Hematopoietic multipotent progenitor cell treated with erythropoietin and hydrocortisone succinate and interleukin-3 and kit ligand, for 4 days (in vitro differentiated cells): ENCODE measurements around the gene CD248.
A peak's percentile ranks its signal among the peaks of the same experiment; 100 is the strongest.
"Not testable (repeated sequence)": the region's sequence is repeated elsewhere in the genome, so short reads cannot be mapped to it uniquely, and the experiment has no call there.

Experiments
- DNase-seq: peaks from one replicate; pipeline ENCODE4 v3.0.0-alpha.2; 2015

Gene CD248

GRCh38 chr11:66328031-66328301 lies 11.1 kb upstream of the CD248 start:
- no peak for DNase-seq

- DNase-seq, result no peak
Measured at GRCh38 chr11:66327171-66328030, 10.6 kb upstream of the CD248 start.

GRCh38 chr11:66326261-66327111 lies 9.6 kb upstream of the CD248 start:
- no peak for DNase-seq

- peak; percentile 45 for DNase-seq
Measured at GRCh38 chr11:66325263-66325671, 8.4 kb upstream of the CD248 start.

GRCh38 chr11:66324664-66325063 lies 7.8 kb upstream of the CD248 start:
- no peak for DNase-seq

- DNase-seq, result no peak
Measured at GRCh38 chr11:66323684-66324083, 6.8 kb upstream of the CD248 start.

- no peak for DNase-seq
Measured at GRCh38 chr11:66322732-66323427, 6.0 kb upstream of the CD248 start.

- no peak for DNase-seq
Measured at GRCh38 chr11:66321606-66322005, 4.8 kb upstream of the CD248 start.

- DNase-seq, result not testable (repeated sequence)
Measured at GRCh38 chr11:66320748-66321147, 3.9 kb upstream of the CD248 start.

GRCh38 chr11:66320289-66320688 lies 3.4 kb upstream of the CD248 start:
- not testable (repeated sequence) for DNase-seq

- no peak for DNase-seq
Measured at GRCh38 chr11:66318600-66318970, 1.7 kb upstream of the CD248 start.

GRCh38 chr11:66317723-66318599 lies 1.1 kb upstream of the CD248 start:
- peak; percentile 79 for DNase-seq

GRCh38 chr11:66317322-66317722 lies 478 bp upstream of the CD248 start:
- peak; percentile 30 for DNase-seq

- DNase-seq, result no peak
Measured at GRCh38 chr11:66315921-66316811, 678 bp downstream of the CD248 start.

- no peak for DNase-seq
Measured at GRCh38 chr11:66315498-66315885, 1.4 kb downstream of the CD248 start.

- DNase-seq, result no peak
Measured at GRCh38 chr11:66314561-66315497, 2.0 kb downstream of the CD248 start.

GRCh38 chr11:66314186-66314501 lies 2.7 kb downstream of the CD248 start:
- no peak for DNase-seq

- no peak for DNase-seq
Measured at GRCh38 chr11:66313321-66314185, 3.3 kb downstream of the CD248 start.

- peak; percentile 99 for DNase-seq
Measured at GRCh38 chr11:66312549-66313320, 4.1 kb downstream of the CD248 start.
